Stimulated activated CD8-positive, alpha-beta memory T cell treated with anti-CD3 and anti-CD28 coated beads, Interleukin-4, amount 100 ng/mL, for 1 hour (primary cell): Measurements from ENCODE around the gene EPHA8.

Experiments
- DNase-seq, 2 donors: peaks; one replicate each; pipeline ENCODE4 v3.0.0-alpha.2; 2020; ENCODE audit warnings: low read depth in 2 of 2, low spot score in 1 of 2

Gene EPHA8

DNA sequence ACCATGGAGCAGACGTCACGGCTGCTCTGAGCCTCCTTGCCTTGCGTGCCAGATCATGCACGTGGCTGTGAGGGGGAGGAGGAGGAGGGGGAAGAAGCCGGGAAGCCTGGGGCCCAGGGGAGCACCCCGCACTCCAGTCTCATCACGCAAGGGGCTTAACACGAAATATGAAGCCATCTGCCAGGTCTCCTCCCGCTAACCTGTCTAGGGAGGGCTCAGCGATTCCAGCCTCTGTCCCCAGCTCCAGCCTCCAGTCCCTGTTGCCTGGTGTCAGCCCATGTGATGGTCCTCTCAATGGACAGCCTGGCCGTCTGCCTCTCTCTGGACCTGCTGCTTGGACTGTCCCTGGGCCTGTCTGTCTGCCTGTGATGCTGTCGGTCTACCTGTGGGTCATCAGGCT, 50.7 kb downstream of the EPHA8 start:
- DNase-seq, result no peak

DNA sequence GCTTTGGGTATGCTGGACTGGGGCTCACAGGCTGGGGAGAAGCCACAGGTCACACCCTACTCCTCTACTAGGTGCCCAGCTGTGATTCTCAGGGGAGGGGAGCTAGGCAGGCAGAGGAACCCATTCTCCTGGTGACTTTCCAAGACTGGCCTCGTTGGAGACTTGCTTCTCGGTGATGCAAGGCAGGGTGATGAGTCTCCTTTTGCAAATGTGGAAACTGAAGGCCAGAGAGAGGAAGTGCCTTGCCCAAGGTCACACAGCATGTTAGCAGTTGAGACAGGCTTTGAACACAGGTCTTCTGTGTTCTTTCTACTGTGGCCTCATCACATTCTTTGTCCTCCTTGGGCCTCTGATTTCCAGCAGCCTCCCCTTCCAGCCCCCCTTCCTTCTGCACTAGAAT, 52.6 kb downstream of the EPHA8 start:
- no peak for DNase-seq

DNA sequence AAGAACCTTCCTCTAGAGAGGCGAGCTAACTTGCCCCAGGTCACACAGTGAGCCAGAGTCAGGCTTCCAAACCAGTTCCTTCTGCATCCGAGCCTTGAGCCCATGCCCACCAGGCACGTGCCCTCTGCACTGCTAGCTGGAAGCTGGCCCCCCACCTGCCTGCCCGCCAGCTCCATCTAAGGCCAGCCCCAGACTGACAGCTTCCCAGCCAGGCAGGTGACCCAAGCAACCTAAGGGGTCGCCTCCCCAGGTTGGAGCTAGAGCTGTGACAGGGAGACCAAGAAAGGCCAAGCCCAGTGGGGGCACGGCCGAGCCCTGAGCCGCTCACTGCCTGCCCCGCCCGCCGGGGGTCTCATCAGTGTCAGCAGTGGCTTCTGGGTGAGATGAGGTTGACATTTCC, 53.3 kb downstream of the EPHA8 start:
- DNase-seq, result no peak

DNA sequence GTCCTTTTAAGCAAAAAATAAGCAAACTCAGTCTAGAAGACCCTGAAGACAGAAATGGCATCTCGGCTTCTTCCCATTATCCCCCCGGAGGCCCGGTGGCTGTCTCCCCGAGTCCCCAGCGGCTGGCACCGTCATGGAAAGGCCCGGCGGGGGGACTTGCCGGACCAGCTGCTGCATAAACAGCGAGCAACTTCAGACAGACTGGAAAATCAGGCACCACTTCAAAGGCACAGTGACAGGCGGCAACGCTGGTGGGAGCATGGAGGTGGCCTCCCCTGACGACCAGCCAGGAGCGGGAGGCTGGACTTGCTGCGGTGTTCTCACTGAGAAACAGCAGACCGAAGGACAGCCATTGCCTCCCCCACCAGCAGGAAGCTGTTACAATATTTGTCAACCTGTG, 54.8 kb downstream of the EPHA8 start:
- no peak for DNase-seq

DNA sequence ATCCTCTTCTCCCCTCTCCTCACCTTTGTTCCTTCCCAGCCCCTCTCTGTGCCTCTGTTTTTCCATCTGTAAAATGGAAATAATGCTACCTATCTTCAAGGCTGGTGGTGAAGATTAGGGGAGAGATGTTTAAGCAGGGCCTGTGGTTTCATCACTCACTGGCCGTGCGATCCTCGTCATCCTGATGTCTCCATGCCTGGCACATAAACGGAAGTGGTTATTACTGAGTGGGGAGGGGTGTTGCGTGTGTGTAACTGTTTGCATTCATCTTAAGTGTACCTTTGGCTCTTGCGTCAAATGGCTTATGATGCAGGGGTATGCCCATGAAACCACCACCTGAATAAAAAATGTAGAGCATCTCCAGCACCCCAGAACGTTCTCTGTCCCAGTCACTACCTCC, 56.0 kb downstream of the EPHA8 start:
- DNase-seq, result no peak

DNA sequence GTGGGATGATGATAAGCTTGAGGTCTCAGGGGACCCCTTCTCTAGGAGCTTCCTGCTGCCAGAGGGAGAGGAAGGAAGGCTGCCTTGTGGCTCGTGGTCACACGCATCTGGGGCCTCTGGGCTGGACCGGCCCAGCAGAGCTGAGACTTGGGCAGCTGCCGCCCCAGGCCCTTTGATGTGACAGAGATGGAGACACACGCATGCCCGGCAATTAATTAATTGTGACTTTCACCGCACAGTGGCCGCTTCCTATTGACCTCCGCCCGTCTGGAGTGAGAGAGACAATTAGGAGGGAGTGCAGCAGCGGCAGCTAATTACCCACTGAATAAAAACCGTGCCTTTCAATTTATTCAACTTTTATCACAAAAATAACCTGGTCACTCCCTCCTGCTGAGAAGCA, 56.5 kb downstream of the EPHA8 start:
- DNase-seq, result no peak

DNA sequence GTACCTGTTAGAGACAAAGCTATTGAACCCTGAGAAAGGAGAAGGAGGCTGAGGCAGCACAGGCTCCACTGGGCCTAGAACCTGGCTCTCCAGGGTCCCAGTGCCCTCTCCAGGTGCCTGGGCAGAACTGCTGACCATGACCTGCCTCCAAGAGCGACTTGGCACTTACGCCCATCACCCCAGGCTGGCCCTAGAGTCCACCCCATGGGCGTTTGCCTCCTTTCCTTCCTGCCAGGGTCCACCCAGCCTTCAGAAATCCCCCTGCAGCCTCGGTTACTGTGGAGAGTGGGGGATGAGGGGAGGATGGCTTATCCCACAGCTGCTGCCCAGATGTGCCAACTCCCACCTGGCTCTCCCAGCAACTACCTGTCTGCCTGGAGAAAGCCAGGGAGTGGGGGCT, 58.5 kb downstream of the EPHA8 start:
- DNase-seq, result no peak

DNA sequence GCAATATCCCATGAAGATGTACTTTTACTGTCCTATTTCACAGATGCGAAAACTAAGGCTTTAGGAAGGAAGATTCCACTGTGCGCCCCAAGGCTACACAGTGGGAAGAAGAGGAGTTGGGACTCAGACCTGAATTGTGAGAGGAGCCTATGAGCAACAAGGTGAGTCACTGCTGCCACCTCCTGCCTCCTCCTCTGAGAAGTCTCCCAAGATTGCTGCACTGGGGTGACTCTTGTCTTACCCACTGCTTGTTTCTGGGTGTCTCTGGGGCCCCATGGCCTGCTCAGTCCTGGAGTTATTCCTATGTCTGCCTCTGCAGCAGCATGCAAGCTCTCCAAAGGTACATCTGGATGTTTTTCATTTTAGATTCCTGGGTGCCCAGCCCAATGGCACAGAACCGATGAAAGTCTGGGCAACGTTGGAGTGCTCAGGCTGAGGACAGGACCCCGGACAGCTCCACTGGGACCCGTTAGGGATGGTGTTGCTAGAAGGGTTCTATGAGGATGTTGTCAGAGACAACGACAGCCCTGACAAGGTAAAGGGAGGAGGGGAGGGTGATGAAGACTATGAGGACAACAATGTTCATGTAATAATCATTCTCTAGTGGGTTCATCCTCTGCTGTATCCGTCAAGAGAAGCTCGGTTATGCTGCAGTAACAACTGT, 62.1 kb downstream of the EPHA8 start:
- no peak for DNase-seq

DNA sequence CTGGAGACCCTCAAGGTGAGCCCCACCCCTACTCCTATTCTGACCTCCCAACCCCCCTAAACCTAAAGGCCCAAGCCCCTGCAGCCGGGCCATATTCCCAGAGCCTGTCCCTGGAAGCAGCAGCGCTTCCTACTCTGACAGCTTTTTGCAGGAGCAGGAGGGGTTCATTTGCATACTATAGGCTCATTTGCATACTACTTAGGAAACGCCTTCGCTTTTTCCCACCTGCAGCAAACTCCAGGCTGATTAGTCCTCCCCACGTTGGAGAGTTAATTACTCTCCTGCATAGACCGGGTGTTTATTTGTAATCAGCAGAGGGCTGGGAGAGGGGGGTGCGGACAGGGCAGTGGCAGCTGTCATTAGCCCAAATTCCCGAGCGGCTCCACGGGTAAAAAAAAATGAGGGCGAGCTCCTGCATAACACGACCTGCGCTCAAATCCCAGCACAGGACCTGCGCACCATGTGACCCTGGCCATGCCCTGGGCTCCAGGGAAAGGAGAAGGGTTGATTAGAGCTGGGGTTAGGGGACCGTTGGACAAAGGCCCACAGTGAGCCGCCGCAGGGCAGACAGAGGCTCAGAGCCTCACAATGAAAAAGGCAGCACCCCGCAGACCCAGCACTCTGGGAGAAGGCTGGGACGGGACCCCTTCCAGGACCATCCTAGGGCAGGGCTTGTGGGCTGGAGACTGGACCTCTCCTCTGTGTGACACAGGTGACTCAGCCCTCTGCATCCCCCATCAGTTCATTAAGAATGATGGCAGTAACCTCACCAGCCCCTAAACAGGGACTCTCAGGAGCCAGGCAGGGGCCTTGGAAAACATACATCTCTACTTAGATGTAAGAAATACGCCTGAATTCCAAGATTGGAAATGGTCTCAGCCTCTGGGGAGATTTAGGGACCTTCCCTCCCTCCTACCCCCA, 63.2 kb downstream of the EPHA8 start:
- DNase-seq, result no peak

DNA sequence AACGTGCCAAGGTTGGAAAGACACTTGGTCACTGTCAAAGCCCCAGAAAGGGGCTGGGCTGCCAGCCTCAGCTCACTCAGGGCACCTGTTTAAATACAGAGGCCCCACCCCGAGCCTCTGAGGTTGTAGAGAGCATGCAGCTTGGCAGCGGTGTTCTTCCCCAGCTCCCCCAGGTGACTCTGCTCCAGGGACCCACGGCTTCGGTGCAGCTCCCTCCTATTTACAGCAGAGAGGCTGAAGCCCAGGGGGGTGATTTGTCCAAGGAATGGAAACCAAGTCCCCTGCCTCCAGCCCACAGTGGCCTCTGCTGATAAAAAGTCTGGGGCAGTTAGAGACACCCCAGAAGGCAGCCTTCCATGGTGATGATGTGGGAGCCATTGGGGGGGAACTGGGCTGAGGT, 64.0 kb downstream of the EPHA8 start:
- no peak for DNase-seq

DNA sequence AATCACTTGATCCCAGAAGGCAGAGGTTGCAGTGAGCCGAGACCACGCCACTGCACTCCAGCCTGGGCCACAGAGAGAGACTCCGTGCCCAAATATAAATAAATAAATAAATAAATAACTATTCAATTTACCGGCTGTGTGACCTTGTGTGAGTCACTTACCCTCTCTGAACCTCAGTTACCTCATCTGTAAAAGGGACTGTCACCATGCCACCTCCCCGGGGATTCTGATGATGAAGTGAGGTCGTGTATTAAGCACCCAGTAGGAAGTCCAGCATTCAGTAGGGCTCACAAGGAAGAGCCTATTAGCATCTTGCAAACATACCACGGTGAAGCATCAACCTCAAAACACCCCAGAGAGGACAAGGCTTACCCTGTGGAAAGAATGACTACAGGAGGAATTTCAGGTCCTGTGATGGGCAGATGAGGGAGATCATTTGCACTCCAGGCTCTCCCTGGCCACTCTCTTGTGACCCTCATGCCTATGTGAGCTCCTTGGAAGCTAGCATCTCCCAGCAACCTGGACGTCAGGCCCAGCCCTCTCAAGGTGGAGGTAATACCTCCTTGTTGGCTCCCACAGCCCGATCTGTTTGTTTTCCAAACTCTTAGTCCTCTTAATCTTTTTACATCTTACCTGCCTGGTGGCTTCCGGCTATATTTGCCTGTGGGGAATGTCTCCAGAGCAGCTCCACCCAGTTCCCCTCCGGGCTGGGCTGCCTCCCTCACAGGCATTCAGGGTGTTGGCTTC, 65.6 kb downstream of the EPHA8 start:
- DNase-seq, result no peak

DNA sequence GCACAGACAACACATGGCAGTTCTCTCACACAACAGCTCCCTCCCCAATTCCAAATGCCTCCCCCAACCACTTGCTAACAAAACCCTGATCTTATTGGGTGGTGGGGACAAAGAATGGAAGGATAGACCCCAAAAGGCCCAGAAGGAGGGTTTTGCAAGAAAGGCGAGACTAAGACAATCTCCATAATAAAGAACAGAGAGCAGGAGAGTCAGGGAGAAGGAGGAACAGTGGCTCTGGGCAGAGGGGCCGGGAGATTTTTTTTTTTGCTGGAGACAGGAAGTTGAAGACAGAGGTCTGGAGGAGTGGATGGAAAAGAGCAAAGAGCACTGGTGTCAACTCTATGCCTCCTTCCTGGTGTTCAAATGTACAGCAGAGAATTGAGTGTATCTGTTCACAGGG, 66.6 kb downstream of the EPHA8 start:
- no peak for DNase-seq

DNA sequence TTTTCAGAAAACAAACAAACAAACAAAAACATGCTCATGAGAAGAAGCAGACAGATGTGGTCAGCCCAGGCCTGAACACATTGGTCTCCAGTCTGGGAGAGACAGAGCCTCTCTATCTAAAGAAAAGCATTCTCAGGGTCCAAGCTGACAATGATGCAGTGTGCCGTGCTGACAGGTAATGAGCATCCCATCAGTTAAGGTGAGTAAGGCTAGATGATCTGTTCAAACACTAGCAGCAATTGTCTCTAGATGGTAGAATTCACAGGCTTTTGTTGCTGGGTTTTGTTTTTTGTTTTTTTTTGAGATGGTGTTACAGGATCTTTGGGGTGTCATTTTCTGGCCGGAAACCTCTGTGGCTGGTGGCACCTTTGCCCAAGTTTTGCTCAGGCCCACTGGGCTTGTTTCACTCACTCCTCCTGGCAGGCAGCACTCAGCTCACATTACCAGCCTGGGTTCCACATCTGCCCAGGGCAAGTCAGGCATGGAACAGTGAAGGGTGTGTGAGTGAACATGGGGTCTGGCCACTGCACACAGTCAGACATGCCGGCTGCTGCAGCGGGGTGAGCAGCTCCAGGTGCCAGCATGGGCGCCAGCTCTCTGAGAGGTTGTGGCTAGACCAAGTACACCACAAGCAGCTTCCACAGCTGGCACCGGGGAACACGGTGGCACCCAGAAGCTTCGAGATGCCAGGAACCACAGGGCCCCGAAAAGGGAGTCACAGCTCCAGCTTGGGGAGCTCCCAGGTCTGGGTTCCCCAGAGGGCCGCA, 70.6 kb downstream of the EPHA8 start:
- DNase-seq, result no peak

DNA sequence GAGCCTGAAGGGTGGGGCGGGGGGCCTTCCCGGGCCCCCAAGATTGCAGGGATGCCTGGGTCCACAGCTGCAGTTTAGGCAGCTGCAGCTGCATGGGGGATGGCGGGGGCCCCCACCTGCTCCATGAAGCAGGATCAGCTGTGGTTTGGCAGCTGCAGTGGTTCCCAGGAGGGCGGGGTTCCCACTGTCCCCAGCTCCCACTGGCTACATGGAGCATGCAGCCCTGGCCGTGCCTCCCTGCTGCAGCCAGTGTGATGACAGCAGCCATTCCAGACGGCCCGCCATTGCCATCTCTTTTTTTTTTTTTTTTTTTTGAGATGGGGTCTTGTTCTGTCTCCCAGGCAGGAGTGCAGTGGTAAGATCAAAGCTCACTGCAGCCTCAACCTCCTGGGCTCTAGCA, 72.1 kb downstream of the EPHA8 start:
- no peak for DNase-seq

DNA sequence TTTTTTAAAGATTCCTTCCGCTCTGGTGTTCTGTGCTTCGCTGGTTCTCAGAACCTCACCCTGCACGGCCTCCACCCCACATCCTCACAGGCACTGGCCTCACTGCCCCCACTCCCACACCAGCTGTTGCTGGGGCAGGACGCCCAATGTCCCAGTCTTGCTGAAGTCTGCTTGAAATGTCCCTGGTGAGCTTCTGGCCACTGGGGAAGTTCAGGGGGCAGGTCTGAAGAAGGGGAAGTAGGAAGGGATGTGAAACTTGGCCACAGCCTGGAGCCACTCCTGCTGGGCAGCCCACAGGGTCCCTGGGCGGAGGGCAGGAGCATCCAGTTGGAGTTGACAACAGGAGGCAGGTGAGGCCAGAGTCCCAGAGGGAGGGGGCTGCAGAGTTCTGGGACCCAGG, 73.1 kb downstream of the EPHA8 start, which contains the start of gene C1QA:
TSS of gene C1QA (plus strand) at position 276 of the 400 bp plus-strand sequence. CDS start 989 bp downstream, outside the sequence.
- no peak for DNase-seq

DNA sequence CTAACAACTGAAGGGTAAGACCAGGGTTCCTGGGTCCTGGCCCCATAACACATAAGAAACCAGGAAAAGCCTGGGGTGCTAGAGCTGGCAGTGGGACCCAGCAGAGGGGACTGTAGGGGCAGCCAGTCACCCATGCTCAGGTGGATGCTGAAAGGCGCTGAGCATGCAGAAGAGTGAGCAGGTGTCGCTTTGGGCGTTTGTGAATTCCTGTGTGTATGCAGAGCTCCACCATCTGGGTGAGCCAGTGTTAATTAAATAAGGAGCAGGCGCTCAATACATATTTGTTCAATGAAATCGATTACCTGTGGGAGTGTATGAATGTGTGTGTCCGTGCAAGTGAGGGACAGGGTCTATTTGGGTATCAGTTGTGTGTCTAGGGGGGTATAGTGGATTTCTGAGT, 73.6 kb downstream of the EPHA8 start:
- no peak for DNase-seq

DNA sequence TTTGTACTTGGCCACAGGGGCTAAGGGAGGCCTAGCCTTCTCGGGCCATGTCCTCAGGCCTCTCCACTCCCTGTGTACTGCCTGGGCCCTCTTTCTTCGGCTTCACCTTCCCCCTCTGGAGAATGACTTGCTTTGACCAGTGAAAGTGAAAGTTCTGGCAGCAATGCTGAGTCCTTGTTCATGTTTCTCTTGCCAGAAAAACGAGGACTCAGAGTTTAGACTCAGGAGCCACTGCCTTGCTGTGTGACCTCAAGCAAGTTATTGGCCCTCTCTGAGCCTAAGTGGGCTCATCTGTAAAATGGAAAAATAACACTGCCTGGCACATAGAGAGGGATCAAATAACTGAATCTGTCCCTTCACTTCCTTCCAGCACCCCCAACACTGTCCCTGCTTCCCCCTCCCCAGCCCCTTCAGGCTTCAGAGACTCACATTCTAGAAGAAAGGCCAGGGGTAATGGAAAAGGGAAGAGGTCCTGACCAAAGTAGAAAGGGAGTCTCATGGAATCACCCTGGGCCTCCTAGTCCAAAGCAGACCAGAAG, 74.7 kb downstream of the EPHA8 start:
- no peak for DNase-seq

DNA sequence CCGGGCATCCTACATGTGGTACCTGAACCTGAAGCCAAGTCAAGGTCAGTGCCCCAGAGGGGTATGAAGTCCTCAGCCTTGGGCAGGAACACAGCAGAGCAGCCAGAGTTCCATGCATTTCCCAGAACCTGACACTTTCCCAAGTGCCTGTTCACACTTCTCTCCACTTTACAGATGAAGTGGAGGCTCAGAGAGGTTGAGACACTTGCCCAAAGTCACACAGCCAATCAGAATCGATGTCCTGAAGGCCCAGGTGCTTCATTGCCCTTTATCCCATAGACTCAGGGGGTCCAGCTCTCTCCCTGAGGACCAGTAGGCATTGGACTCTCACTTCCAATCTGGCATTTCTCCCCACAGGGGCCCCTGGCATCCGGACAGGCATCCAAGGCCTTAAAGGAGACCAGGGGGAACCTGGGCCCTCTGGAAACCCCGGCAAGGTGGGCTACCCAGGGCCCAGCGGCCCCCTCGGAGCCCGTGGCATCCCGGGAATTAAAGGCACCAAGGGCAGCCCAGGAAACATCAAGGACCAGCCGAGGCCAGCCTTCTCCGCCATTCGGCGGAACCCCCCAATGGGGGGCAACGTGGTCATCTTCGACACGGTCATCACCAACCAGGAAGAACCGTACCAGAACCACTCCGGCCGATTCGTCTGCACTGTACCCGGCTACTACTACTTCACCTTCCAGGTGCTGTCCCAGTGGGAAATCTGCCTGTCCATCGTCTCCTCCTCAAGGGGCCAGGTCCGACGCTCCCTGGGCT, 75.4 kb downstream of the EPHA8 start:
- no peak for DNase-seq

DNA sequence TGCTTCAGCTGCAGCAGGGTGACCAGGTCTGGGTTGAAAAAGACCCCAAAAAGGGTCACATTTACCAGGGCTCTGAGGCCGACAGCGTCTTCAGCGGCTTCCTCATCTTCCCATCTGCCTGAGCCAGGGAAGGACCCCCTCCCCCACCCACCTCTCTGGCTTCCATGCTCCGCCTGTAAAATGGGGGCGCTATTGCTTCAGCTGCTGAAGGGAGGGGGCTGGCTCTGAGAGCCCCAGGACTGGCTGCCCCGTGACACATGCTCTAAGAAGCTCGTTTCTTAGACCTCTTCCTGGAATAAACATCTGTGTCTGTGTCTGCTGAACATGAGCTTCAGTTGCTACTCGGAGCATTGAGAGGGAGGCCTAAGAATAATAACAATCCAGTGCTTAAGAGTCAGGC, 76.0 kb downstream of the EPHA8 start:
- no peak for DNase-seq

DNA sequence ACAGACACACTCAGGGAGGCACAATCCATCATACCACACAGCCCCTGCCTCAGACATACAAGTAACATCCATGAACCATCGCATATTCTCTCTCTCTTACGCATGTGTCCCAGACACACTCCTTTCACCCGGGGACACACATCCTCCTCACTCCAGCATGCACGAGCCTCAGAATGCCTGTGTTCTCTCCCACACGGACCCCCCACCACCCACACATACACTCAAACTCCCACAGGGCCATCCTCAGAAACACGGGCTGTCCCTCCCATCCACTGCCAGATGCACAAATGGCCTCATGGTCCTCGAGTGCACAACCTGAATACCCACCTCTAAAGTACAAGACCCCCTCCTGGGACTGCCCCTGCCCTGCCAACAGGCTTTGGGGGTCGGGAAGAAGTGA, 78.0 kb downstream of the EPHA8 start:
- DNase-seq, result no peak
